ENCODE results near the gene KRTAP10-7.
"Not testable (repeated sequence)": the region's sequence is repeated elsewhere in the genome, so short reads cannot be mapped to it uniquely, and the experiment has no call there.

Gene KRTAP10-7

GRCh38 chr21:44636209-44637017, 36.0 kb downstream of the KRTAP10-7 start:
- H3K4me3 ChIP-seq (ENCODE audit: control insufficient read depth, low read depth, low read length), result no peak overlapping the region

GRCh38 chr21:44637018-44637850, 36.8 kb downstream of the KRTAP10-7 start, which contains the start of gene KRTAP10-10:
Gene KRTAP10-10 (plus strand): TSS chr21:44637356. CDS start chr21:44637418, 62 bp downstream.
- DNase-seq (ENCODE audit: low read depth), result no peak
- TF ChIP-seq CTCF (conservative IDR thresholded peaks at IDR 0.05; ENCODE audit: control insufficient read depth, insufficient read depth, low read depth, low read length), result no peak
- no peak within 1 kb of the TSS for H3K4me3 ChIP-seq (ENCODE audit: control insufficient read depth, low read depth, low read length)

More at GRCh38 chr21:44636209-44637017, 36.0 kb downstream of the KRTAP10-7 start:
- no peak for DNase-seq (ENCODE audit: low read depth)
- no peak for TF ChIP-seq CTCF (conservative IDR thresholded peaks at IDR 0.05; ENCODE audit: control insufficient read depth, insufficient read depth, low read depth, low read length)

- not testable (repeated sequence) for DNase-seq (ENCODE audit: low read depth); H3K4me3 ChIP-seq (ENCODE audit: control insufficient read depth, low read depth, low read length)
Observed at GRCh38 chr21:44637851-44638348, 37.5 kb downstream of the KRTAP10-7 start.

- not testable (repeated sequence) for DNase-seq (ENCODE audit: low read depth)
Observed at GRCh38 chr21:44638506-44639330, 38.3 kb downstream of the KRTAP10-7 start.

GRCh38 chr21:44639331-44639655, 38.9 kb downstream of the KRTAP10-7 start:
- no peak for DNase-seq (ENCODE audit: low read depth)
- H3K4me3 ChIP-seq (ENCODE audit: control insufficient read depth, low read depth, low read length), result no peak overlapping the region
- TF ChIP-seq CTCF (conservative IDR thresholded peaks at IDR 0.05; ENCODE audit: control insufficient read depth, insufficient read depth, low read depth, low read length), result no peak

More at GRCh38 chr21:44638506-44639330, 38.3 kb downstream of the KRTAP10-7 start:
- H3K4me3 ChIP-seq (ENCODE audit: control insufficient read depth, low read depth, low read length), result not testable (repeated sequence)

- no peak for DNase-seq (ENCODE audit: low read depth)
- TF ChIP-seq CTCF (conservative IDR thresholded peaks at IDR 0.05; ENCODE audit: control insufficient read depth, insufficient read depth, low read depth, low read length), result no peak
Observed at GRCh38 chr21:44640761-44641160, 40.4 kb downstream of the KRTAP10-7 start.

DNA sequence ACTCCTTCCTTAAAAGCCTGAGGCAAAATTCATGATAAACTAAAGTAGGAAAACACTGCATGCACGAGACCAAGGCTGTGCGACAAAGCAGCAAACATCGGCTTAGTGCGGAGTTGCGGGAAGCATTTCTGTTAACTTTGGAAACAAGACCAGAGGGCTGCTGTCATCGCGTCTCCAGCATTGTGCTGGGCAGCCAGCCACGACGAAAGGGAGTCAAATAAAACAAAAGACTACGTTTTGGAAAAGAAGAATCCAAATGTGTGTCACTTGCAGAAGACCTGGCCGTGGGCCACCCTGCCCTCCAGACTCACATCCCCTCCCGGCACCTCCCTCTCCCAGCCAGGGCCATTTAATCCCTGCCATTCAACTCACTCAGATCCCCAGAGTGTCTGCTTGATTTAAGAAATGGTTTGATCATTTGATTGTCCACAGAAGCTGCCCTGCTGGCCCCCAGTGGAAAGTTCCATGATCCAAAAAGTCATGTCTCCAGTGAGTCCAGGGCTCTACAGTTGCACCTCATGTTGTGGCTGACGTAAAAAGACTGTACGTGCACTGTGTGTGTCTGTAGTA, 43.4 kb downstream of the KRTAP10-7 start:
- no peak for DNase-seq (ENCODE audit: low read depth)
- no peak overlapping the region for H3K4me3 ChIP-seq (ENCODE audit: control insufficient read depth, low read depth, low read length)
- no peak for TF ChIP-seq CTCF (conservative IDR thresholded peaks at IDR 0.05; ENCODE audit: control insufficient read depth, insufficient read depth, low read depth, low read length)

More at GRCh38 chr21:44640761-44641160, 40.4 kb downstream of the KRTAP10-7 start:
- no peak overlapping the region for H3K4me3 ChIP-seq (ENCODE audit: control insufficient read depth, low read depth, low read length)
